ENCODE data around the gene PRPH. TPM values are rescaled to one million over a fixed set of nuclear protein-coding genes. Genes with fewer than 3 reads are reported as not detected.
A peak's percentile ranks its signal among the peaks of the same experiment; 100 is the strongest.
"Not testable (repeated sequence)": the region's sequence is repeated elsewhere in the genome, so short reads cannot be mapped to it uniquely, and the experiment has no call there.

PRPH gene
- 1,275 TPM for polyA plus RNA-seq (2012; ENCODE audit: insufficient read depth, insufficient read length, low read depth)

GRCh38 chr12:49295082-49295936, at the start of gene PRPH:
TSS of gene PRPH (plus strand) at chr12:49295147. CDS start at chr12:49295201, 54 bp downstream.
- peak; percentile 80 for DNase-seq
- Histone ChIP-seq H3K4me1 (peaks cover 3% of the 10 kb centered on the region; the same call in 1 of the 2 replicates), H3K4me3 (ENCODE audit: low read depth, low read length) (peak within 1 kb of the TSS; percentile 89), H3K9me3 (no peaks in the 10 kb centered on the region), H3K36me3 (peaks cover 27% of the 10 kb centered on the region), H3K27me3 (no peaks in the 10 kb centered on the region)
- TF ChIP-seq CTCF (IDR thresholded peaks at IDR 0.05; ENCODE audit: low read depth, low read length), result peak; percentile 15

- no peak for TF ChIP-seq CTCF (IDR thresholded peaks at IDR 0.05; ENCODE audit: low read depth, low read length)
- H3K9me3 ChIP-seq, result no peaks in the 10 kb centered on the region
- DNase-seq, result no peak
- H3K36me3 ChIP-seq, result no peaks in the 10 kb centered on the region
- no peaks in the 10 kb centered on the region for H3K27me3 ChIP-seq
- no peak overlapping the region for H3K4me3 ChIP-seq (ENCODE audit: low read depth, low read length)
- no peaks in the 10 kb centered on the region for H3K4me1 ChIP-seq
Observed at GRCh38 chr12:49251357-49251756, 43.6 kb upstream of the PRPH start.

- no peak overlapping the region for H3K4me3 ChIP-seq (ENCODE audit: low read depth, low read length)
- DNase-seq, result no peak
- H3K4me1 ChIP-seq, result no peaks in the 10 kb centered on the region
Observed at GRCh38 chr12:49253033-49253623, 41.8 kb upstream of the PRPH start.

GRCh38 chr12:49255456-49255855, 39.5 kb upstream of the PRPH start:
- H3K9me3 ChIP-seq; DNase-seq; H3K4me3 ChIP-seq (ENCODE audit: low read depth, low read length); H3K4me1 ChIP-seq; H3K36me3 ChIP-seq; H3K27me3 ChIP-seq: not testable (repeated sequence)

More at GRCh38 chr12:49253033-49253623, 41.8 kb upstream of the PRPH start:
- H3K9me3 ChIP-seq, result no peaks in the 10 kb centered on the region
- TF ChIP-seq CTCF (IDR thresholded peaks at IDR 0.05; ENCODE audit: low read depth, low read length), result no peak
- H3K36me3 ChIP-seq, result peaks cover 3% of the 10 kb centered on the region
- no peaks in the 10 kb centered on the region for H3K27me3 ChIP-seq

- H3K27me3 ChIP-seq, result no peaks in the 10 kb centered on the region
- H3K9me3 ChIP-seq, result no peaks in the 10 kb centered on the region
- H3K36me3 ChIP-seq, result peaks cover 7% of the 10 kb centered on the region
- no peaks in the 10 kb centered on the region; the same call in 1 of the 2 replicates for H3K4me1 ChIP-seq
- H3K4me3 ChIP-seq (ENCODE audit: low read depth, low read length), result no peak overlapping the region
- no peak for TF ChIP-seq CTCF (IDR thresholded peaks at IDR 0.05; ENCODE audit: low read depth, low read length)
- no peak for DNase-seq
Observed at GRCh38 chr12:49255857-49256637, 38.9 kb upstream of the PRPH start.

GRCh38 chr12:49257508-49258184, 37.3 kb upstream of the PRPH start:
- H3K27me3 ChIP-seq; H3K4me1 ChIP-seq; H3K9me3 ChIP-seq; H3K4me3 ChIP-seq (ENCODE audit: low read depth, low read length); H3K36me3 ChIP-seq; DNase-seq: not testable (repeated sequence)

All from BE2C (cell line).